Peyer's patch (tissue), 4 donors: Measurements from ENCODE around the gene ALOX15B.

Experiments used
- POLR2A ChIP-seq, 2 donors: fragments of 450-650 bp; IDR thresholded peaks; one replicate each; pipeline ENCODE4 v1.5.1; 2017; ENCODE audit warnings: antibody characterized with exemption in 2 of 2, mild to moderate bottlenecking in 2 of 2, moderate library complexity in 2 of 2
- TF ChIP-seq, protein P1 (sequence below), 6 experiments: fragments of 450-650 bp in 4 of 6; fragments of 200-600 bp in 2 of 6; sonication (generic) in 1 of 6; IDR thresholded peaks; one replicate each; pipeline ENCODE4 v1.5.1; 2017 to 2019; ENCODE audit warnings: antibody characterized with exemption in 6 of 6, mild to moderate bottlenecking in 3 of 6, moderate library complexity in 1 of 6

DNA sequence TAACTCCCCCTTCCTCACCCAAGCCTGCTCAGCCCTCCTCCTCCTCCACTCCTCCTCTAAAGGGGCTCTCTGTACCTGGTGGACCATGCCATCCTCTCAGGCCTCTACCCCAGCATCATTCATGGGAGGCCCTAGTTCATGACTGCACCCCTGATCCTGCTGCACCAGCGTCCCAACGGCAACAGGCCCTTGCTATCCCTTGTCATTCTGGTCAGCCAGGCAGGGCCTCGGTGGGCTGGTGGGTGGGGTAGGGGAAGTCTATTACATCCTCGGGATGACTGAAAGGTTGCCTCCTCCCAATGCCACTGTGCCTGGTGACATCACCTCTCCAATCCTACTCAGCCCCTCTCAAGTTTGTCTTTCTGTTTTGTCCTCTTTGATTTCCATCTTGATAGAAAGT is 28.9 kb downstream of the ALOX15B start:
- TF ChIP-seq, protein P1, sequence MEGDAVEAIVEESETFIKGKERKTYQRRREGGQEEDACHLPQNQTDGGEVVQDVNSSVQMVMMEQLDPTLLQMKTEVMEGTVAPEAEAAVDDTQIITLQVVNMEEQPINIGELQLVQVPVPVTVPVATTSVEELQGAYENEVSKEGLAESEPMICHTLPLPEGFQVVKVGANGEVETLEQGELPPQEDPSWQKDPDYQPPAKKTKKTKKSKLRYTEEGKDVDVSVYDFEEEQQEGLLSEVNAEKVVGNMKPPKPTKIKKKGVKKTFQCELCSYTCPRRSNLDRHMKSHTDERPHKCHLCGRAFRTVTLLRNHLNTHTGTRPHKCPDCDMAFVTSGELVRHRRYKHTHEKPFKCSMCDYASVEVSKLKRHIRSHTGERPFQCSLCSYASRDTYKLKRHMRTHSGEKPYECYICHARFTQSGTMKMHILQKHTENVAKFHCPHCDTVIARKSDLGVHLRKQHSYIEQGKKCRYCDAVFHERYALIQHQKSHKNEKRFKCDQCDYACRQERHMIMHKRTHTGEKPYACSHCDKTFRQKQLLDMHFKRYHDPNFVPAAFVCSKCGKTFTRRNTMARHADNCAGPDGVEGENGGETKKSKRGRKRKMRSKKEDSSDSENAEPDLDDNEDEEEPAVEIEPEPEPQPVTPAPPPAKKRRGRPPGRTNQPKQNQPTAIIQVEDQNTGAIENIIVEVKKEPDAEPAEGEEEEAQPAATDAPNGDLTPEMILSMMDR (IDR thresholded peaks at IDR 0.05): no peak
- no peak for TF ChIP-seq POLR2A (IDR thresholded peaks at IDR 0.05)
